ENCODE data around the gene PANX1. TPM values are rescaled to one million over a fixed set of nuclear protein-coding genes. Genes with fewer than 3 reads are reported as not detected.

Gene PANX1
- total and polyA plus RNA-seq, 12 donors: 3.3 to 40.5 (median 16.8) TPM

GRCh38 chr11:94128291-94128745 lies 323 bp upstream of the PANX1 start:
- H3K9me3 ChIP-seq (replicated peaks in 1 of 3): no peaks in the 10 kb centered on the region
- peak in 2 of 7 donors; percentile 49 to 75 for DNase-seq
- peak overlapping the region; percentile 56 to 96 (median 94) for H3K27ac ChIP-seq
- no peaks in the 10 kb centered on the region for H3K36me3 ChIP-seq (replicated peaks in 1 of 2)
- no peaks in the 10 kb centered on the region for H3K27me3 ChIP-seq
- intact Hi-C loops (cut with DNase I): no loop called here
- no peak for TF ChIP-seq POLR2A (IDR thresholded peaks at IDR 0.05)
- TF ChIP-seq CTCF (IDR thresholded peaks at IDR 0.05): no peak
- H3K4me3 ChIP-seq: peak overlapping the region; percentile 17 to 90 (median 65)
- WGBS, 4 donors: 0 to 1% (median 1%) methylated on average over 10 to 23 of the region's 23 CpGs
- H3K4me1 ChIP-seq (replicated peaks in 1 of 2): peaks cover 35 to 42% of the 10 kb centered on the region in 2 donors

DNA sequence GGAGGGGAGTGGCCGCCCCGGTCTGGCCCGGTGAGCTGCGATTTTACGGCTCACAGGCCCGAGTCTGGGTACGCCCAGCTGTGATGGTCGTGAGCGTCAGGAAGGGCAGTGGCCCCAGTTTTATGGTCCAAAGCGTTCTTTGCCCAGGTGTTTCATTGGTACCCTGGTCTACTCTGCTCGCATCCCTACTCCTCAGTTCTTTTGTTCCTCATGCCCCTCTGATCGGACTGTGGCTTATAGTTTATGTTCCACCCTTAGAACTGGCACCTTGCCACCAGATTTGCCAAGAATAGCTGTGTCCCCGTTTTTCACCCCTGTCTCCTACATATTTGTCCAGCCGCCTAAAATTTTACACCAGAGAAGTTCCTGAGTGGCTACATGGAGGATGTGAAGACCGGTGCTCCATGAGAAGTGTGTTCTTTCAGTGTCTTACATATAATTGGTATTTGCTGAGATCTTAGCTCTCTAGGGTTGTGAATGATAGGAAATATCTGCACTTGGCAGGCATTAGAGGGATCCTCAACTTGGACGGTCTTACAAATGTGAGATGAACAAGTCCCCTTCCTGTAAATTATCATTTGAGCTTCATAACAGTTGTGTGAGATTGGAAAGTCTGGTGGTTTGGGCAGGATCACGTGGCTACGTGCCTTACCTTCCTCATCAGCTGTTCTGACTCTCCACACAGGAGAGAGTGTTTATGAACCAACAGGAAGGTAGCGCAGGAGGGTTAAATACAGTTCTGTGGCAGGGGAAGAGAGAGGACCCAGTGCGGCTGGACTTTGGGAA lies 1.1 kb downstream of the PANX1 start:
- intact Hi-C loops (cut with DNase I): no loop called here
- Histone ChIP-seq H3K9me3 (replicated peaks in 1 of 3) (no peaks in the 10 kb centered on the region), H3K4me3 (peak overlapping the region in 3 of 4 donors; percentile 17 to 90 (median 73)), H3K4me1 (replicated peaks in 1 of 2) (peaks cover 35 to 43% of the 10 kb centered on the region in 2 donors), H3K36me3 (replicated peaks in 1 of 2) (no peaks in the 10 kb centered on the region), H3K27ac (peak overlapping the region; percentile 56 to 96 (median 94)), H3K27me3 (no peaks in the 10 kb centered on the region)
- DNase-seq: peak in 1 of 7 donors; percentile 30
- 13 to 20% (median 16%) methylated on average over 17 to 20 of the region's 20 CpGs for WGBS, 4 donors
- TF ChIP-seq CTCF (IDR thresholded peaks at IDR 0.05) (no peak), POLR2A (IDR thresholded peaks at IDR 0.05) (no peak)

- Histone ChIP-seq H3K4me3 (peak overlapping the region in 1 of 4 donors; percentile 90), H3K27me3 (no peaks in the 10 kb centered on the region), H3K4me1 (replicated peaks in 1 of 2) (peaks cover 38 to 51% of the 10 kb centered on the region in 2 donors), H3K27ac (peak overlapping the region in 4 of 5 donors; percentile 92 to 96 (median 95)), H3K9me3 (replicated peaks in 1 of 3) (no peaks in the 10 kb centered on the region), H3K36me3 (replicated peaks in 1 of 2) (no peaks in the 10 kb centered on the region)
- no peak for TF ChIP-seq POLR2A (IDR thresholded peaks at IDR 0.05)
- TF ChIP-seq CTCF (IDR thresholded peaks at IDR 0.05): no peak
- intact Hi-C loops (cut with DNase I): no loop called here
- DNase-seq: peak in 1 of 7 donors; percentile 37
- WGBS, 4 donors: 68 to 74% (median 71%) methylated on average over 7 of the region's 7 CpGs
Observed at GRCh38 chr11:94130298-94131046, 1.8 kb downstream of the PANX1 start.

GRCh38 chr11:94131047-94131717 lies 2.5 kb downstream of the PANX1 start:
- no peak for DNase-seq
- H3K9me3 ChIP-seq (replicated peaks in 1 of 3): no peaks in the 10 kb centered on the region
- peaks cover 38 to 58% of the 10 kb centered on the region in 2 donors for H3K4me1 ChIP-seq (replicated peaks in 1 of 2)
- H3K36me3 ChIP-seq (replicated peaks in 1 of 2): no peaks in the 10 kb centered on the region
- TF ChIP-seq POLR2A (IDR thresholded peaks at IDR 0.05): no peak
- no peak for TF ChIP-seq CTCF (IDR thresholded peaks at IDR 0.05)
- H3K4me3 ChIP-seq: peak overlapping the region in 1 of 4 donors; percentile 30
- peak overlapping the region; percentile 6 to 96 (median 35) for H3K27ac ChIP-seq
- WGBS, 4 donors: 68 to 86% (median 72%) methylated on average over 3 of the region's 3 CpGs
- intact Hi-C loops (cut with DNase I): no loop called here
- no peaks in the 10 kb centered on the region for H3K27me3 ChIP-seq

Measured in adrenal gland (tissue), 12 donors.